Neural crest cell (in vitro differentiated cells): ENCODE measurements around the gene KSR1. TPM values are rescaled to one million over a fixed set of nuclear protein-coding genes. Genes with fewer than 3 reads are reported as not detected.
"Not testable (repeated sequence)": the region's sequence is repeated elsewhere in the genome, so short reads cannot be mapped to it uniquely, and the experiment has no call there.

Source experiments
- DNase-seq: peaks from one replicate; pipeline ENCODE4 v3.0.0; 2021; ENCODE audit warnings: low read depth, mixed read lengths, low spot score
- H3K27ac Mint-ChIP-seq: one replicate; pipeline ENCODE4 v1.8.0; 2021; ENCODE audit warnings: mild to moderate bottlenecking, mixed read lengths; ENCODE audit not compliant: unreplicated experiment
- H3K27me3 Mint-ChIP-seq: 2 replicates; pipeline ENCODE4 v1.8.0; 2021; ENCODE audit warnings: low read depth, mild to moderate bottlenecking, mixed read lengths
- H3K36me3 Mint-ChIP-seq: 2 replicates; pipeline ENCODE4 v1.8.0; 2021; ENCODE audit warnings: low read depth, mild to moderate bottlenecking, mixed read lengths
- H3K4me1 Mint-ChIP-seq: 2 replicates; pipeline ENCODE4 v1.8.0; 2021; ENCODE audit warnings: mixed read lengths
- H3K4me3 Mint-ChIP-seq: one replicate; pipeline ENCODE4 v1.8.0; 2021; ENCODE audit warnings: mild to moderate bottlenecking, mixed read lengths
- H3K9me3 Mint-ChIP-seq: 2 replicates; pipeline ENCODE4 v1.8.0; 2021; ENCODE audit warnings: mixed read lengths
- total RNA-seq: library from RNA; stranded (reverse); gene quantifications from 2 replicates; pipeline ENCODE4 v1.2.1, GENCODE V29; 2021
- TF ChIP-seq, protein P1 (sequence below): fragments of 200-600 bp; sonication (generic); conservative IDR thresholded peaks from 2 replicates; pipeline ENCODE4 v1.5.0; 2021; ENCODE audit warnings: antibody characterized with exemption, mild to moderate bottlenecking

Gene KSR1
- total RNA-seq, 1 donor from 2014 or later = 28.0 TPM

DNA sequence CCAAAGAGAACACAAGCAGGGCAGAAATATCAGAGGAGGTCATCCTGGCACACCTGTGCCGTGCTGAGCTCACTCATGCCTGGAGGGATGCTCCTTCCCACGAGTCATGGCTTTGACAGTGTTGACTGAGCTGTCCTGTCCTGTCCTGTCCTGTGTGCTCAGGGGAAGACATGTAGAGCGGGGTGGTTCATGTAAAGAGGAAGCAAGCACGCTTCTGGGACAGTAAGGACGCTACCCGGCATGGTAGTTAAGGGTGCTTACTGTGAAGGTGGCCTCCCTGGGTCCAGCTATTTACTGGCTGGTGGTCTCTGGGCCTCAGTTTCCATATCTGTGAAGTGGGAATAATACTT is 175.1 kb downstream of the KSR1 start:
- no peaks in the 10 kb centered on the region for H3K27me3 Mint-ChIP-seq
- H3K4me3 Mint-ChIP-seq = no peak overlapping the region
- peaks cover 6% of the 10 kb centered on the region for H3K36me3 Mint-ChIP-seq
- peaks cover 6% of the 10 kb centered on the region for H3K4me1 Mint-ChIP-seq
- no peak overlapping the region for H3K27ac Mint-ChIP-seq
- H3K9me3 Mint-ChIP-seq = no peaks in the 10 kb centered on the region
- DNase-seq = no peak
- TF ChIP-seq, protein P1, sequence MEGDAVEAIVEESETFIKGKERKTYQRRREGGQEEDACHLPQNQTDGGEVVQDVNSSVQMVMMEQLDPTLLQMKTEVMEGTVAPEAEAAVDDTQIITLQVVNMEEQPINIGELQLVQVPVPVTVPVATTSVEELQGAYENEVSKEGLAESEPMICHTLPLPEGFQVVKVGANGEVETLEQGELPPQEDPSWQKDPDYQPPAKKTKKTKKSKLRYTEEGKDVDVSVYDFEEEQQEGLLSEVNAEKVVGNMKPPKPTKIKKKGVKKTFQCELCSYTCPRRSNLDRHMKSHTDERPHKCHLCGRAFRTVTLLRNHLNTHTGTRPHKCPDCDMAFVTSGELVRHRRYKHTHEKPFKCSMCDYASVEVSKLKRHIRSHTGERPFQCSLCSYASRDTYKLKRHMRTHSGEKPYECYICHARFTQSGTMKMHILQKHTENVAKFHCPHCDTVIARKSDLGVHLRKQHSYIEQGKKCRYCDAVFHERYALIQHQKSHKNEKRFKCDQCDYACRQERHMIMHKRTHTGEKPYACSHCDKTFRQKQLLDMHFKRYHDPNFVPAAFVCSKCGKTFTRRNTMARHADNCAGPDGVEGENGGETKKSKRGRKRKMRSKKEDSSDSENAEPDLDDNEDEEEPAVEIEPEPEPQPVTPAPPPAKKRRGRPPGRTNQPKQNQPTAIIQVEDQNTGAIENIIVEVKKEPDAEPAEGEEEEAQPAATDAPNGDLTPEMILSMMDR = no peak

DNA sequence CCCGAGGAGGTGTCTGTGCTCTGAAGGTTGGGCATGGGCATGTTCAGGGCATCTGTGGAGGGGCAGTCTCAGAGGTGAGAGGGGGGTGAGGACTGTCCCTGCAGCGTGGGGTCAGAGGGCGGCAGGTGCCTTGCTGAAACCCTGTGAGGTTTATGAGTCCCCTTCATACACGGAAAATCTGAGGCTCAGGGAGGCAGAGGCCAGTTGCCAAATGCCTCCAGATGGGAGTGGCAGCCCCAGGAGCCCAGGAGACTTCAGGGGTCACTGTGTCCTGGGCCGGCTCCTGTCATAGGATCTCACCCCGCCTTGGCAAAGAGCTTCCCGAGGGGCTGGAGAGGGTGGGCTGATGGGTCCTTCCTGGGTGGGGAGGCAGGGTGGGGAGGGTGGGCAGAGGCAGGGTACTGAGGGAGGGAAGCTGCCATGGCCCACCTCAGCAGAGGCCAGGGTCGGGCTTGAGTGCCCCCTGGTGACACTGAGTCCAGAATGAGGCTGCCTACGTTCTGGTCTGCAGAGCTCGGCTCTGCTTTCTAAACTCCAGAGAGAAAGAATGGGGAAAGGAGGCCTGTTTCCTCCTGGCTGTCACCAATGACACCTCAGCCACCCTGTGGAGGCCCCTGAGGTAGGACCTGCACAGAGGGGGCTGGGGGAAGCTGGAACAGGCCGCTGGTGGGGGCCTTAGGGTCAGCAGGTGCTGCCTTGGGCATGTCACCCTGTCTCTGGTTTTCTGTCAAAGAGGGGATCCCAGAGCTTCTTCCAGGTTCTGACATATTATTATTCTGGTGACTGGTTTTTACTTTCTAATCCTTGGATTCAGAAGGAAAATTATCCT is 175.9 kb downstream of the KSR1 start:
- DNase-seq = no peak
- H3K4me3 Mint-ChIP-seq = no peak overlapping the region
- H3K36me3 Mint-ChIP-seq = peaks cover 2% of the 10 kb centered on the region
- H3K27me3 Mint-ChIP-seq = no peaks in the 10 kb centered on the region
- peaks cover 6% of the 10 kb centered on the region for H3K4me1 Mint-ChIP-seq
- peak overlapping the region; percentile 75 for H3K27ac Mint-ChIP-seq
- H3K9me3 Mint-ChIP-seq = no peaks in the 10 kb centered on the region
- TF ChIP-seq, protein P1 = no peak

DNA sequence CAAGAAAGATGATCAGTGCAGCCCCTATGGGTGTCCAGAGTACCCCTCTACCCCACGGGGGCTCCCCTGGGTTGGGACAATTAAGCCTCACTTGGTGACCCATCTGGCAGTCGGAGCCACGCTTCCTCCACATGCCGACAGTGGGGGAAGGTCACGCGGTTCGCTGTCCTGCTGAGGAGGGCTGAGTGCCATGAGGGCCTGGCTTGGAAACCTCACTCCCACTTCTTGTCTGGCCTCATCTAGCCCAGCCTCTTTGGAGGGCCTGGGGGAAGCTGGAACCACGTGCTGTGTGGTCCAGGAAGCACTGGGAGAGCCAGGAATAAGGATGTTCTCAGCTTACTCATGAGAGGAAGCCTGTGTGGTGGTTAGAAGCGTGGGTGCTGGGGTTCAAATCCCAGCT is 176.5 kb downstream of the KSR1 start:
- H3K27me3 Mint-ChIP-seq, H3K27ac Mint-ChIP-seq, H3K36me3 Mint-ChIP-seq, H3K9me3 Mint-ChIP-seq, DNase-seq, H3K4me1 Mint-ChIP-seq, H3K4me3 Mint-ChIP-seq: not testable (repeated sequence)

DNA sequence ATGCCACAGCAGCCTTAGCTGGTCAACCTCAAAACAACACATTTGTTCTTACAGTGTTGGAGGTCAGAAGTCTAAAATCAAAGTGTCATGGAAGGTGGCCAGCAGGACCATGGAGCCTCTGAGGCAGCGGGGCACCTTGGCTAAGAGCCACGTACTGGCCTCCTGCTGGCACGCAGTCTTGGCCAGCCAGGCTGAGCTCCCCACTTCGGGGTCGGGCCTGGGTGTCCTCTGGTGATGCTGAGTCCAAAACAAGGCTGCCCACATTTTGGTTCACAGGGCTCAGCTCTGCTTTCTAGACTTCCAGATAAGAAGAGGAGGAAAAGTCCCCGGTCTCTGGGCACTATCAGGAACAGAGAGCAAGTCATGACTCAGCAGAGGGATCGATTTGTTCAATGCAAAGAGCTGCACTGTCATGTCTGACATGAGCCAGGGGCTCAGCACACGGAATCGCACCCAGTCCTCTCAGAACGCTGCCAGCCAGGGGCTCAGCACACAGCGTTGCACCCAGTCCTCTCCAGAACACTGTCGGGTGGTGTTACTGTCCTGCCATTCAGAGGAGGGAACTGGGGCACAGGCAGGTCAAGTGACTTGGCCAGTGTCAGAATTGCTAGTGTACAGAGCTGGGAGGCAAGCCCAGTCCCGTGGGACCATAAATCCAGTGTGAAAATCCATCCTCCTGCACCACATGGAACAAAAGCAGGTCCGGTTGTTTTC is 177.2 kb downstream of the KSR1 start:
- TF ChIP-seq, protein P1 = no peak
- Mint-ChIP-seq H3K4me3 (no peak overlapping the region), H3K27ac (peak overlapping the region; percentile 19), H3K36me3 (no peaks in the 10 kb centered on the region), H3K9me3 (no peaks in the 10 kb centered on the region), H3K27me3 (no peaks in the 10 kb centered on the region), H3K4me1 (peaks cover 6% of the 10 kb centered on the region)
- DNase-seq = no peak

DNA sequence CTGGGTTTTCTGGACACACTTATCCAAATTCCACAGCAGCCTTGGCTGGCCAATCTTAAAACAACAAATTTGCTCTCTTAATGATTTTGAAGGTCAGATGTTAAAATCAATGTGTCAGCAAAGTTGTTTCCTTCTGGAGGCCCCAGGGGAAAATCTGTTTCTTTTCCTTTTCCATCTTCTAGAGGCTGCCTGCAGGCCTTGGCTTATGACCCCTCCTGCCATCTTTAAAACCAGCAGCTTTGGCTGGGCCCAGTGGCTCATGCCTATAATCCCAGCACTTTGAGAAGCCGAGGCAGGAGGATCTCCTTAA is 177.7 kb downstream of the KSR1 start:
- Mint-ChIP-seq H3K27me3 (no peaks in the 10 kb centered on the region), H3K4me1 (peaks cover 6% of the 10 kb centered on the region), H3K36me3 (no peaks in the 10 kb centered on the region), H3K4me3 (no peak overlapping the region), H3K9me3 (no peaks in the 10 kb centered on the region), H3K27ac (no peak overlapping the region)
- TF ChIP-seq, protein P1 = no peak
- no peak for DNase-seq

DNA sequence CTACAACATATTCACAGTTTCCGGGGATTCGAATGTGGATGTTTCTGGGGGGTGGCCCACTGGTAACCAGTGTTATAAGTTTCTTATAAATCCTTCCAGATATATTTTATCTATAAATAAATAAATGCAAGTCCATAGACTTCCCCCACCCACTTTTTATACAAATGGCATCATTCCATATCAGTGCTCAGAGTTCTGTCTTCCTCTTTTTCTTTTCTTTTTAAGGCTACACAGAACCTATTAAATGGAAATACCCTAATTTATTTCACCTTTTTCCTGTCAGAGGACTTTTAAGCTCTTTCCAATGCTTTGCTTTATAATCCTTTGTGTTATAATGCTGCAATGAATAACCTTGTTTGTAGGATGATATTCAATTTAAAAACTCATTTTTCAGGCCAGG is 178.5 kb downstream of the KSR1 start:
- Mint-ChIP-seq H3K4me1 (peaks cover 6% of the 10 kb centered on the region), H3K27ac (no peak overlapping the region), H3K9me3 (no peaks in the 10 kb centered on the region), H3K27me3 (no peaks in the 10 kb centered on the region), H3K4me3 (no peak overlapping the region), H3K36me3 (no peaks in the 10 kb centered on the region)
- TF ChIP-seq, protein P1 = no peak
- no peak for DNase-seq
